WTC11 (cell line): ENCODE data around the gene ANAPC16. TPM values are rescaled to one million over a fixed set of nuclear protein-coding genes. Genes with fewer than 3 reads are reported as not detected.
A peak's percentile ranks its signal among the peaks of the same experiment; 100 is the strongest.

Source experiments
- ATAC-seq: fragments of 200-7000 bp; cut with Tn5 transposase; 2 replicates; pipeline ENCODE4 v1.10.0; 2021; ENCODE audit warnings: mild to moderate bottlenecking, moderate library complexity
- CTCF ChIA-PET: fragments of 300-600 bp; sonication (Branson Sonifier 250); formaldehyde crosslinking; loops from one replicate; lab custom pipeline; 2021; ENCODE audit warnings: antibody characterized with exemption; lab: Charles Lee
- POLR2A ChIA-PET: fragments of 350-600 bp; sonication (Branson Sonifier 250); formaldehyde crosslinking; loops from one replicate; lab custom pipeline; 2021; ENCODE audit warnings: antibody characterized with exemption; lab: Charles Lee
- DNase-seq: peaks from one replicate; pipeline ENCODE4 v3.0.0; 2021; ENCODE audit warnings: low spot score
- H3K27ac Mint-ChIP-seq: 2 replicates; pipeline ENCODE4 v1.8.0; 2021; ENCODE audit warnings: mixed read lengths
- H3K27me3 Mint-ChIP-seq: 2 replicates; pipeline ENCODE4 v1.8.0; 2021; ENCODE audit warnings: low read depth, mild to moderate bottlenecking, moderate library complexity, mixed read lengths
- H3K36me3 Mint-ChIP-seq: 2 replicates; pipeline ENCODE4 v1.8.0; 2021; ENCODE audit warnings: mixed read lengths
- H3K4me1 Mint-ChIP-seq: 2 replicates; pipeline ENCODE4 v1.8.0; 2022; ENCODE audit warnings: mixed read lengths
- H3K4me3 Mint-ChIP-seq: 2 replicates; pipeline ENCODE4 v1.8.0; 2021; ENCODE audit warnings: mild to moderate bottlenecking, moderate library complexity, mixed read lengths
- H3K9me3 Mint-ChIP-seq: 2 replicates; pipeline ENCODE4 v1.8.0; 2021; ENCODE audit warnings: mixed read lengths
- ATF1 ChIP-seq: sonication (generic); formaldehyde crosslinking; IDR thresholded peaks from 2 replicates; pipeline ENCODE4 v1.8.1; 2023; ENCODE audit warnings: mild to moderate bottlenecking, moderate library complexity, missing genetic modification reagents
- ATF2 ChIP-seq: sonication (generic); formaldehyde crosslinking; IDR thresholded peaks from 2 replicates; pipeline ENCODE4 v1.8.1; 2022; ENCODE audit warnings: low read depth, missing genetic modification reagents, borderline replicate concordance
- ATF3 ChIP-seq: sonication (generic); formaldehyde crosslinking; conservative IDR thresholded peaks from 2 replicates; pipeline ENCODE4 v1.8.1; 2022; ENCODE audit warnings: mild to moderate bottlenecking, missing genetic modification reagents
- ATF6 ChIP-seq: sonication (generic); formaldehyde crosslinking; IDR thresholded peaks from 2 replicates; pipeline ENCODE4 v1.8.1; 2023; ENCODE audit warnings: mild to moderate bottlenecking, missing genetic modification reagents
- CREB1 ChIP-seq: sonication (generic); formaldehyde crosslinking; IDR thresholded peaks from 2 replicates; pipeline ENCODE4 v1.8.0; 2023; ENCODE audit warnings: mild to moderate bottlenecking, missing genetic modification reagents
- CREM ChIP-seq: sonication (generic); formaldehyde crosslinking; IDR thresholded peaks from 2 replicates; pipeline ENCODE4 v1.8.1; 2022; ENCODE audit warnings: mild to moderate bottlenecking, missing genetic modification reagents, moderate library complexity
- E2F4 ChIP-seq: sonication (generic); formaldehyde crosslinking; IDR thresholded peaks from 2 replicates; pipeline ENCODE4 v1.8.1; 2022; ENCODE audit warnings: low read depth, mild to moderate bottlenecking, moderate library complexity, missing genetic modification reagents, borderline replicate concordance
- FOXJ3 ChIP-seq: sonication (generic); formaldehyde crosslinking; IDR thresholded peaks from 2 replicates; pipeline ENCODE4 v1.9.0; 2021; ENCODE audit warnings: missing genetic modification reagents, mild to moderate bottlenecking, borderline replicate concordance
- FOXP4 ChIP-seq: sonication (generic); formaldehyde crosslinking; IDR thresholded peaks from 2 replicates; pipeline ENCODE4 v1.8.0; 2022; ENCODE audit warnings: mild to moderate bottlenecking, missing genetic modification reagents
- IRF2 ChIP-seq: sonication (generic); formaldehyde crosslinking; IDR thresholded peaks from 2 replicates; pipeline ENCODE4 v1.8.0; 2022; ENCODE audit warnings: low read depth, missing genetic modification reagents, borderline replicate concordance
- JAZF1 ChIP-seq: fragments of 250-450 bp; sonication (Bioruptor Pico); IDR thresholded peaks from 2 replicates; pipeline ENCODE4 v1.9.0; 2021; ENCODE audit warnings: moderate library complexity, mild to moderate bottlenecking, inconsistent platforms
- JUN ChIP-seq: sonication (generic); formaldehyde crosslinking; IDR thresholded peaks from 2 replicates; pipeline ENCODE4 v1.8.0; 2023; ENCODE audit warnings: mild to moderate bottlenecking, missing genetic modification reagents
- MLX ChIP-seq: sonication (generic); formaldehyde crosslinking; IDR thresholded peaks from 2 replicates; pipeline ENCODE4 v1.8.1; 2023; ENCODE audit warnings: mild to moderate bottlenecking, missing genetic modification reagents, moderate library complexity
- NR2C2 ChIP-seq: sonication (generic); formaldehyde crosslinking; IDR thresholded peaks from 2 replicates; pipeline ENCODE4 v1.8.0; 2022; ENCODE audit warnings: mild to moderate bottlenecking, missing genetic modification reagents
- NR3C1 ChIP-seq: sonication (generic); formaldehyde crosslinking; conservative IDR thresholded peaks from 2 replicates; pipeline ENCODE4 v1.8.1; 2023; ENCODE audit warnings: low read depth, mild to moderate bottlenecking, missing genetic modification reagents
- RELA ChIP-seq: sonication (generic); formaldehyde crosslinking; IDR thresholded peaks from 2 replicates; pipeline ENCODE4 v1.8.1; 2022; ENCODE audit warnings: missing genetic modification reagents, mild to moderate bottlenecking, borderline replicate concordance
- SOX15 ChIP-seq: fragments of 250-450 bp; sonication (Bioruptor Pico); IDR thresholded peaks from 2 replicates; pipeline ENCODE4 v1.9.0; 2021; ENCODE audit warnings: mild to moderate bottlenecking
- TEAD4 ChIP-seq: sonication (generic); formaldehyde crosslinking; IDR thresholded peaks from 2 replicates; pipeline ENCODE4 v1.8.0; 2022; ENCODE audit warnings: mild to moderate bottlenecking, missing genetic modification reagents
- USF2 ChIP-seq: sonication (generic); formaldehyde crosslinking; IDR thresholded peaks from 2 replicates; pipeline ENCODE4 v1.8.1; 2023; ENCODE audit warnings: mild to moderate bottlenecking, missing genetic modification reagents, moderate library complexity
- ZBTB21 ChIP-seq: sonication (generic); formaldehyde crosslinking; IDR thresholded peaks from 2 replicates; pipeline ENCODE4 v1.8.1; 2023; ENCODE audit warnings: mild to moderate bottlenecking, missing genetic modification reagents, borderline replicate concordance
- ZMAT4 ChIP-seq: fragments of 250-450 bp; sonication (Bioruptor Pico); IDR thresholded peaks from 2 replicates; pipeline ENCODE4 v1.9.0; 2021; ENCODE audit warnings: mild to moderate bottlenecking
- ZNF138 ChIP-seq: sonication (generic); formaldehyde crosslinking; conservative IDR thresholded peaks from 2 replicates; pipeline ENCODE4 v1.8.1; 2022; ENCODE audit warnings: mild to moderate bottlenecking, moderate library complexity, missing genetic modification reagents
- total RNA-seq: library from RNA; stranded (reverse); gene quantifications from 3 replicates; pipeline ENCODE4 v1.2.3, GENCODE V29; 2021

ANAPC16 gene
- total RNA-seq, 1 experiment from 2014 or later, result 52.3 TPM

GRCh38 chr10:72173262-72173618 is 42.6 kb upstream of the ANAPC16 start:
- H3K27me3 Mint-ChIP-seq, result no peaks in the 10 kb centered on the region
- no peaks in the 10 kb centered on the region for H3K9me3 Mint-ChIP-seq
- no peak for ATAC-seq
- CTCF ChIA-PET, result interaction anchor here (1.3 kb wide), 1 partner anchor 8 kb away, joined by 4 read pairs; no protein-coding TSS in a partner anchor
- no peak for DNase-seq
- POLR2A ChIA-PET, result no interaction called here
- TF ChIP-seq JUN (CRISPR knock-in tag), result no peak
- no peak for TF ChIP-seq FOXP4 (CRISPR knock-in tag)
- TF ChIP-seq FOXJ3 (CRISPR knock-in tag), result no peak
- TF ChIP-seq ATF2, result no peak
- no peak for TF ChIP-seq CREB1 (CRISPR knock-in tag)
- no peak for TF ChIP-seq ZMAT4
- no peak for TF ChIP-seq MLX
- TF ChIP-seq ATF3 (CRISPR knock-in tag), result no peak
- peaks cover 3% of the 10 kb centered on the region; the same call in 1 of the 2 replicates for H3K36me3 Mint-ChIP-seq
- H3K27ac Mint-ChIP-seq, result 0 out of 2 replicates have a peak overlapping the region, but pooled peaks have one; percentile 69
- H3K4me1 Mint-ChIP-seq, result peaks cover 4% of the 10 kb centered on the region; the same call in 1 of the 2 replicates
- no peak overlapping the region for H3K4me3 Mint-ChIP-seq

GRCh38 chr10:72173619-72174296 is 42.1 kb upstream of the ANAPC16 start:
- Mint-ChIP-seq H3K36me3 (peaks cover 3% of the 10 kb centered on the region; the same call in 1 of the 2 replicates), H3K27me3 (no peaks in the 10 kb centered on the region), H3K9me3 (no peaks in the 10 kb centered on the region), H3K27ac (no peak overlapping the region; the same call in 1 of the 2 replicates), H3K4me1 (peaks cover 4% of the 10 kb centered on the region; the same call in 1 of the 2 replicates), H3K4me3 (no peak overlapping the region)
- DNase-seq, result no peak
- ChIA-PET POLR2A (interaction anchor here (0.7 kb wide), 1 partner anchor 69 kb away, joined by 3 read pairs; no protein-coding TSS in a partner anchor), CTCF (interaction anchor here (1.3 kb wide), 1 partner anchor 8 kb away, joined by 4 read pairs; no protein-coding TSS in a partner anchor)
- ATAC-seq, result no peak
- TF ChIP-seq E2F4 (CRISPR knock-in tag) (no peak), JAZF1 (CRISPR knock-in tag) (no peak), SOX15 (no peak), NR3C1 (CRISPR knock-in tag) (no peak), ATF1 (CRISPR knock-in tag) (no peak), ZBTB21 (CRISPR knock-in tag) (no peak)

- ChIA-PET POLR2A (interaction anchor here (0.7 kb wide), 1 partner anchor 68 kb away, joined by 3 read pairs; no protein-coding TSS in a partner anchor), CTCF (interaction anchor here (1.3 kb wide), 1 partner anchor 9 kb away, joined by 4 read pairs; no protein-coding TSS in a partner anchor)
- H3K27ac Mint-ChIP-seq, result no peak overlapping the region; the same call in 1 of the 2 replicates
- TF ChIP-seq TEAD4 (CRISPR knock-in tag) (no peak), USF2 (no peak), IRF2 (CRISPR knock-in tag) (no peak), NR2C2 (CRISPR knock-in tag) (no peak), ZMAT4 (no peak), ZNF138 (no peak), RELA (CRISPR knock-in tag) (no peak), CREM (CRISPR knock-in tag) (no peak), ATF6 (no peak)
Observed at GRCh38 chr10:72174297-72174662, 41.5 kb upstream of the ANAPC16 start.

More at GRCh38 chr10:72174297-72174662, 41.5 kb upstream of the ANAPC16 start:
- Mint-ChIP-seq H3K36me3 (peaks cover 6% of the 10 kb centered on the region; the same call in 1 of the 2 replicates), H3K4me3 (no peak overlapping the region), H3K4me1 (peaks cover 4% of the 10 kb centered on the region; the same call in 1 of the 2 replicates), H3K9me3 (no peaks in the 10 kb centered on the region), H3K27me3 (no peaks in the 10 kb centered on the region)
- no peak for ATAC-seq
- no peak for DNase-seq
